HG03520 (cell line): Measurements from ENCODE around the gene GRHL3.
"Not testable (repeated sequence)": the region's sequence is repeated elsewhere in the genome, so short reads cannot be mapped to it uniquely, and the experiment has no call there.

ENCODE experiments used
- ATAC-seq: cut with Tn5 transposase; IDR thresholded peaks from one replicate; pipeline ENCODE4 v1.9.1; 2021; ENCODE audit warnings: mild to moderate bottlenecking, moderate library complexity; ENCODE audit not compliant: unreplicated experiment

Gene GRHL3

DNA sequence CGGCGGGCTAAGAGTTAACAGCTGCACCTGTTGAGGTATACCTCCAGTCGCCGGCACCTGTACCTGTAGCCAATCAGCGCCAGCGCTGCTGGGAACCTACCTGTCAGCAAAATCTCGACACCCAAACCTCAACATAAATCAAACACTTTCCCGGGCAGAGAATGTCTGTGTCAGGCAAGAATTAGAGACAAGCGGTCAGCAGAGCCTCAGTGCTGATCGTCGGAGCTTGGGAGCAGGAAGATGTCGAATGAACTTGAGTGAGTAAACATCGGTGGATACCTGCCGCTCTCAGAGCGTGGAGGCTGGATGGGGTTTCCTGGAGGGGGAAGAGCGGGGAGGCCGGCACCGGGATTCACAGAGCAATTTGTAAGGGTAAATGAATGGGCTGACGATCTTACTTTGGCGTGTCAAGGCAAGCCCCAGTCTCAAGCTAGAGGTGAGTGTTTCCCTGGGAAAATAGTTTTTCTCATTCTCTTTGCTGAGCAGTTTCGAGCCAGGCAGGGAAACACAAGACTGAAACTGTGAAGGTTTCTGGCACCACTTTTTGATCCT, at the start of gene GRHL3:
TSS of gene GRHL3 (plus strand) at position 46 of the 552 bp plus-strand sequence. CDS start at position 241, 195 bp downstream.
- ATAC-seq = no peak

GRCh38 chr1:24274203-24275103, 44.7 kb upstream of the GRHL3 start:
- not testable (repeated sequence) for ATAC-seq

GRCh38 chr1:24275104-24275410, 44.1 kb upstream of the GRHL3 start:
- no peak for ATAC-seq

DNA sequence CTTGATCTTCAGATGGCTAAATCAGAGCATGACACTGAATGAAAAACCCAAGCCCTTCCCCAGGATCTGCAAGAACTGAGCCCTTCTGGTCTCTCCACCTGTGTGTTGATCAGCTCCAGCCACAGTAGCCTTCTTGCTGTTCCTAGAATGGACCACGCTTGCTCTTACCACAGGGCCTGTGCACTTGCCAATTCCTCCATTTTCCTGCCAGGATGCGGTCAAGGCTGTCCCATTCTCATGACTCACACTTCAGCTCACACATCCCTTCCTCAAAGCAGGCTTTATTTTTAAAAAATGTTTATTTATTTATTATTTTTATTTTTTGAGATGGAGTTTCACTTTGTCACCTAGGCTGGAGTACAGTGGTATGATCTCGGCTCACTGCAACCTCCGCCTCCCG, 43.6 kb upstream of the GRHL3 start:
- ATAC-seq = no peak

- ATAC-seq = no peak
Observed at GRCh38 chr1:24276791-24277190, 42.4 kb upstream of the GRHL3 start.

DNA sequence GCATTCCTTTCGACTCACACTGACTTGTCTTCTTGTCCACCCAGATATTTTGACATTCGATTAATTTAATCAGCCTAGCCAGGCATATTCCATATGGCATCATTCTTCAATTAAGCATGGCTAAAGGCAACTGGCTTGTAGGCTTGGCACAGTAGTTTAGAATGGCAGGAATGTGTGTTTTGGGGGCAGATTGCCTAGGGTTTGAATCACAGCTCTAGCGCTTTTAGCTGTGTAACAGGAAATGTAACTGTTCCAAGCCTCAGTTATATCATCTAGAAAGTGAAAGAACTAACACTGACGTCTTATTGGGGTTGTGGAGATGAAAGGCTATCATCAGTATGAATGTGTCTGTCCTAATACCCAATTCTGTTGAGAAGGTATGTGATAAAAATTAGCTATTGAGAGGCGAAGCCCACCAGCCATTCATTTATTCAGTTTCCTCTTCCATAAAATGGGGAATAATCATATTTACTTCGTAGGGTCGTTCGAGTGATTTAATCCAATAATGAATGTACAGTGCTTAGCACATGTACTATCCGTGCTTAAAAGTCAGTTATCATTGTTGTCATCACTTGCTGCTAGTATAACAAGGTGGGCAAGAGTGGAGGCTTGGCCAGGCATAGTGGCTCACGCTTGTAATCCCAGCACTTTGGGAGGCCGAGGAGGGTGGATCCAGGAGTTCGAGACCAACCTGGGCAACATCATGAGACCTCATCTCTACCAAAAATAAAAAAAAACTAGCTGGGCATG, 41.6 kb upstream of the GRHL3 start:
- ATAC-seq = no peak

DNA sequence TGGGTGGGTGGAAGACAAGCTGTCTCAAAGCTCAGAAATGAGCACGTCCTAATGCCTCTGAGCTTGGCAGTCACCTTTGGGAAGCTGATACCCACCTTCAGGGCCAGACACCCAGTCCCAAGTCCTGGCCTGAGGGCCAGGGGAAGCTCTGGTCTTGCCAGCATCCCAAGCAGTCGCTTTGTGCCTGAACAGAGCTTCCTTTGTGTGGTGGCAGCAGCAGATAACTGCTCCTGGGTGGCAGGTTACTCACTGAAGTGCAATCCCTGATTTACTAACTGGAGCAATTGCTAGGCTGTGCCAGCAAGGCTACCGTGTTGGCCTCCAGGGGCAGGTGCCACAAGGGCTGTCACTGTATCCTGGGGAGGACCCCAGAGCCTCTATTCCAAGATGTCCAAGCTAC, 40.4 kb upstream of the GRHL3 start:
- no peak for ATAC-seq

DNA sequence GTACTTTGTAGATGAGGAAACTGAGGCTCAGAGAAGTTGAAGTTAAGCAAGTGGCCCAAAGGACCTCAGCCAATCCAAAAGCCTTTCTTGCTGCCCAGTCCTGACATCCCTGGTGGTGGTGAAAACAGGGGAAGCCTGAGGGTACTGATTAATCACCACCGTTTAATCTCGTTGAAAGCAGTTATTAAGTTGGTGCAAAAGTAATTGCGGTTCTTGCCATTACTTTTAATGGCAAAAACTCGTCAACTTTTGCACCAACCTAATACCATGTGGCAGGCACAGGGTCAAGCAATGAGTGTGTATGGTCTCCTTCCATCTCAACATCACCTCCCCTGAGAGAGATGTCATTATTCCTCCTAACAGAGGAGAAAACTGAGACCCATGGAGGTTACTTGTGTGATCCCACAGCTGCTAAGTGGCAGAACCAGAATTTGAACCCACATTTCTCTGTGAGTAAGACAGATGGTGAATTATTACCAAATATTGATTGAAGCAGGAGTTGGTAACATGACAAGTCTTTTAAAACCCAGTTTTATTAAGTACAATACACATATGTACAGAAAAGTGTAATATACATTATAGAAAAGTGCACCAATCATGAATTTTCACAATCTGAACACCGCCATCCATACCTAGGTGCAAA, 39.4 kb upstream of the GRHL3 start:
- no peak for ATAC-seq

- no peak for ATAC-seq
Observed at GRCh38 chr1:24281591-24281990, 37.6 kb upstream of the GRHL3 start.

- ATAC-seq = no peak
Observed at GRCh38 chr1:24282491-24282890, 36.7 kb upstream of the GRHL3 start.

- ATAC-seq = no peak
Observed at GRCh38 chr1:24283326-24284155, 35.6 kb upstream of the GRHL3 start.

GRCh38 chr1:24284156-24284471, 35.0 kb upstream of the GRHL3 start:
- no peak for ATAC-seq

GRCh38 chr1:24285231-24285630, 33.9 kb upstream of the GRHL3 start:
- no peak for ATAC-seq

- no peak for ATAC-seq
Observed at GRCh38 chr1:24286246-24287010, 32.7 kb upstream of the GRHL3 start.

GRCh38 chr1:24287779-24288178, 31.4 kb upstream of the GRHL3 start:
- ATAC-seq = not testable (repeated sequence)

GRCh38 chr1:24288479-24288878, 30.7 kb upstream of the GRHL3 start:
- no peak for ATAC-seq

DNA sequence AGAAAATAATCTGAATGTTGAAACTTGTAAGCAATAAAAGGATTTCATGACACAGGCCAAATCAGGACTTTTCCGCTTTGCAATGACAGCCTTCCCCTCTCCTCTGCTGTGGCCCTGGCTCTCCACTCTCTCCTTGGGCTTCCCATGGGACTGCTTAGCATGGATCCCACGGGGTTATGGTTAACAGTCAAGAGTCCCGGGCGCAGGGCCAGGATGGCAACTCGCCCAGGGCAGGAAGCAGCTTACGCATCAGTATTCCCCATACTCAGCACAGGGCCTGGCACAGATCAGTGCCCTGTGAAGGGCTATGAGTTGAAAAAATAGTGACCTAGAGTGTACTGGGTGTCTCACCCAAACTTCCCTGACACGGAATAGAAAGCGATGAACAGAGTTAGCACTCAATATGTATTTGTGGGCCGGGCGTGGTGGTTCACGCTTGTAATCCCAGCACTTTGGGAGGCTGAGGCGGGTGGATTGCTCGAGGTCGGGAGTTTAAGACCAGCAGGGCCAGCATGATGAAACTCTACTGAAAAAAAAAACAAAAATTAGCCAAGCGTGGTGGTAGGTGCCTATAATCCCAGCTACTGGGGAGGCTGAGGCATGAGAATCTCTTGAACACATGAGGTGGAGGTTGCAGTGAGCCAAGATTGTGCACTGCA, 29.1 kb upstream of the GRHL3 start:
- no peak for ATAC-seq

DNA sequence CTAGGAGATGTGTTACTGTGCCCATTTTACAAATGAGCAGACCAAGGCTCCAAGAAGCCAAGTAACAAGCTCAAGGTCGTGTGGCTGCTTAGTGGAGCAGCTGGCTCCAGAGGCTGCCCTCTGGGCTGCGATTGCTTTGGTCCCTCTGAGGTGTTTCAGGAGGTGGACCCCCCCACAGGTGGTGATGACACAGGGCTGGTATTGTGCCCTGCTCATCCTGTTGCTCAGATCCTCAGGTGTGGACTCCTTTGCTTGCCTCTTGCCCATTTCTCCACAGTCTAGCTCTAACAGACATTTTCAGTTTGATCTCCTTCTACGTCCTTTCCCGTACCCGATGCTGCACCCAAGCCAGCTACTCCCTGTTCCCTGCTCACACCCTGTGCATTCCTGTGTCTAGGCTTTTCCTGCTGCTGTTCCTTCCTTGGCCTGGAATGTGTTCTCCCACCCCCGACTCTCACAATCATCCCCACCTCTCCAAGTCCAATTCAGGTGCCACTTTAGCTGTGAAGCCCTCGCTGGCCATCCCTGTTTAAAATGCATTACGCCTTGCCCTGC, 28.1 kb upstream of the GRHL3 start:
- no peak for ATAC-seq

- ATAC-seq = no peak
Observed at GRCh38 chr1:24292103-24292502, 27.1 kb upstream of the GRHL3 start.
